LoVo (cell line): ENCODE results near the gene TMEM30B.
A peak's percentile ranks its signal among the peaks of the same experiment; 100 is the strongest.
"Not testable (repeated sequence)": the region's sequence is repeated elsewhere in the genome, so short reads cannot be mapped to it uniquely, and the experiment has no call there.

Experiments used
- DNase-seq: peaks from one replicate; pipeline ENCODE4 v3.0.0-alpha.2; 2016; ENCODE audit warnings: low spot score

TMEM30B gene, protein sequence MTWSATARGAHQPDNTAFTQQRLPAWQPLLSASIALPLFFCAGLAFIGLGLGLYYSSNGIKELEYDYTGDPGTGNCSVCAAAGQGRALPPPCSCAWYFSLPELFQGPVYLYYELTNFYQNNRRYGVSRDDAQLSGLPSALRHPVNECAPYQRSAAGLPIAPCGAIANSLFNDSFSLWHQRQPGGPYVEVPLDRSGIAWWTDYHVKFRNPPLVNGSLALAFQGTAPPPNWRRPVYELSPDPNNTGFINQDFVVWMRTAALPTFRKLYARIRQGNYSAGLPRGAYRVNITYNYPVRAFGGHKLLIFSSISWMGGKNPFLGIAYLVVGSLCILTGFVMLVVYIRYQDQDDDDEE

DNA sequence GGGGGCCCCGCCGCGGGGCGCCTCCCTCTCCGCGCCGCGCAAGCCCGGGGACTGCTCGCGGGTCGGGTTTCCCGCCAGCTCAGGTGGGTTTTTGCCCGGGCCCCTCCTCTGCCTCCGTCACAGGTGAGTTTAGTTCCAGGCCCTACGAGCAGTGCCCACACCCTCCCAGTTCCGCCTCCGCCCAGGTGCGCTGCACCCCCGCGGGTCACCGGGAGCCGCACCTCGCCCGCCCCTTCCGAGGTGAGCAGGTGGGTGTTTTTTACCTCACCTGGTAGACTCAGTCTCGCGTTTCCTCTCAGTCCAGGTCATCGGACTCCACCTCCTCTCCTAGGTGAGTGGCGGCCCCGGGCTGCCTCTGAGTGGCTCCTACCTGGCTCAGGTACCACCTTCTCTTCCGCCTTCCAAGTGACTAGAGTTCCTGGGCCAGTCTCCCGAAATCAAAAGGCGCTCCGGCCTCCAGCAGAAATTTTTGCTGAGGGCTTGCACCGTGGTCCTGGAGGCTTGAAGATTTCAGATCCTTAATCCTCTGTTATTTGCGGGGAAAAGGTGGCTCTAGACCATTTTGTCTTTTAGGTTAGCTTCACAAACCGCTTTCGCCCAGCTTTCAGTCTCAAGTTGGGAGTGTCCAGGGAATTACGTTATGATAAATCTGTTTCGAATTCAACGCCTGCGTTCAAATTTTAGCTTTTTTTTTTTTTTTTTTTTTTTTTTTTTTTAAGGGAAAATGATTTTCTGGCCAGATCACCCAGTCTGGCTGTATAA, at the start of gene TMEM30B:
TSS of gene TMEM30B (minus strand) at position 153 of the 762 bp plus-strand sequence. CDS start 191 bp downstream, outside the sequence.
- peak; percentile 66 for DNase-seq

DNA sequence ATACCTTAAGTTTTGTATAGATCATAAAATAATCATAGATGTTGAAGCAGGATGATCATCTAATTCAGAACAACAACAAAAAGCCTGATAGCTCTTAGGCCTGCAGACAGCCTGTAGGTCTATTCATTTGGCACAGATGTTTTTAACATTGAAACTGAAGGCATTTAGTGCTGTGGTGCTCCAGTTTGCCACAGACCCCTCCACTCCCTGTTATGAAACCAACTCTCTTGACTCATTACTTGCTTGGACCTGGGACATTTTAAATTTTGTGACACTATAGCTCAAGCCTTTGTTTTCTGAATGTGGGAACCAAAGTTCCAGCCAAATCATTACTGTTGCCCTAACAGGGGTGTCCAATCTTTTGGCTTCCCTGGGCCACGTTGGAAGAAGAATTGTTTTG, 49.4 kb upstream of the TMEM30B start:
- no peak for DNase-seq

DNA sequence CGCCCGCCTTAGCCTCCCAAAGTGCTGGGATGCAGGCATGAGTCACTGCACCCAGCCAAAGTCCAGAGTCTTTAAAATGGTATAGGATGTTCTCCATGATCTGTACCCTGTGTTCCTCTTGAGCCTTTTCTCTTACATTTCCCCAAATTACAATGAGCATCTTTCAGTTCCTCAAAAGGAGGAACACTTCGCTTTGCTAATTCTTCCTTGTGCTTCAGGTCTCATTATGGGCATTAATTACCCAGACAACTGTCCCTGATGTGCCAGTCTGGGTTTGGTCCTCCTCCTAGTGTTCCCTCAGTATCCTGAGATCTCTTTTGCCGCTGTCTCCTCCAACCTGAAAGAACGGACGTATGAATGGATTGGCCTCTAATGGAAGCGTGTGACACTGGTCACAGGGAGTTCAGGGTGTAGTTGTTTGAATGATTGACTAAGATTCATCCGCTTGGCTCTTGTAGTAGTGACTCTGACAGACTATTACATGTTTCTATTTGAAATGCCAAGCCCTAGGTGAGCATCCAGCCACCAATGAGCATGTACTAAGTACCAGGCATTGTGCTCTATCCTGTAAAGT, 48.4 kb upstream of the TMEM30B start:
- DNase-seq = no peak

DNA sequence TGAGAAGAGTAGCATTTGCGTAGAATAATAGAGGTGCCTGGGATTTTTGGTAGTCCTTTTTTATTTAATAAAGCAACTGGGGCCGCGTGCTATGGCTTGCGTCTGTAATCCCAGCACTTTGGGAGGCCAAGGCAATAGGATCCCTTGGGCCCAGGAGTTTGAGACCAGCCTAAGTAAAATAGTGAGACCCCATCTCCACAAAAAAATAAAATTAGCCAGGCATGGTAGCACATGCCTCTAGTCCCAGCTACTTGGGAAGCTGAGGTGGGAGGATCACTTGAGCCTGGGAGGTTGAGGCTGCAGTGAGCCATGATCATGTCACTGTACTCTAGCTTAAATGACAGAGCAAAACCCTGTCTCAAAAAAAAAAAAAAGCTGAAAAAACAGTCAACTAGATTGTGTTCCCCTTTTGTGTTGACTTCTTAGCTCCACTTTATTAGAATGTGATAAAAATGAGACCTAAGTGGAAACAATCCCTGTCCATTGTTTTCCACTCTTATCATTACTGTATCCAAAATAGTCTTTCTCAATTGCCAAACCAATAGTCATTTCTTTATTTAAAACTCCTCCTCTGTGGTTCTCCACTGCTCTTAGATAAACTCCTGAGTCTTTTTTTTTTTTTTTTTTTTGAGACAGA, 47.6 kb upstream of the TMEM30B start:
- DNase-seq = no peak

DNA sequence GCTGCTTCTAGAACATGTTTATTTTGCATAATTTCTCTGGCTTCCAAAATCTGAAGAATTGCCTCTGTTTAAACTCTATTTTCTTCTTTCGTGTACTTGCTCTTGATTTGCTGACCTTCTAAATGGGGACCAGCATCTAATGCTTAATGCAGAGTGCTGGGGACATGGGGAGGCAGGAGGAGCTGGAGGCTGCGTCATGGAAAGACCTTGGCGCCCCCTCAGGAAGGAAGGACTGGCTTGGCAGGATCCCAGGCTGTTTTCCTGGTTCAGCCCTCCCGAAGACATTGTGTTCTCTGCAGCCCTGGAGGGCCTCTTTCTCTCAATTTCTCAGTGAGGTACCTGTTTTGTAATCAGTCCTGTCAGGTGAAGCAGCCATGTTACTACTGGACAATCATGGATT, 45.7 kb upstream of the TMEM30B start:
- no peak for DNase-seq

DNA sequence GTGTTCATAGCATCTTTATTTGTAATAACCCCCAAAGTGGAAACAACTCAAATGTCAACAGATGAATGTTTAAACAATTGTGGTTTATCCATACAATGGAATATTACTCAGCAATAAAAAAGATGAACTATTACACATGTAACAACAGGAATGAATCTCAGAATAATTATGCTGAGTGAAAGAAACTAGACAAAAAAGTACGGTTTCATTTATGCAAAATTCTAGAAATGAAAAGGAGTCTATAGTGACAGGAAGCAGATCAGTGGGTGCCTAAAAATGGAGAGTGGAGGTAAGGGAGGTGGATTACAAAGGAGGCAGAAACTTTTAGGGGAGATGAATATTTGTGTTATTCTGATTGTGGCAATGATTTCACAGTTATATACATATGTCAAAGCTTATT, 45.0 kb upstream of the TMEM30B start:
- no peak for DNase-seq

DNA sequence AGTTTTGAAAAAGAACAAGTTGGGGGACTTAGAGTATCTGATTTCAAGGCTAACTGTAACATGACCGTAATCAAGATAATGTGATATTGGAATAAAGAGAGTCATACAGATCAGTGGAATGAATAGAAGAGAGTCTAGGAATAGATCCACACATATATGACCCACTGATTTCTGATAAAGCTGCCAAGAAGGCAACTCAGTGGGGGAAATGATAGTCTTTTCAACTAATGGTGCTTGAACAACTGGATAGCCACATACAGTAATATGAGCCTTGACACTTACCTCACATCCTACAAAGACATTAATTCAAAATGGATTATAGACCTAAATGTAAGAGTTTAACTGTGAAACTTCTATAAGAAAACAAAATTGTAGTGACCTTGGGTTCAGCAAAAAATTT, 44.0 kb upstream of the TMEM30B start:
- DNase-seq = no peak

DNA sequence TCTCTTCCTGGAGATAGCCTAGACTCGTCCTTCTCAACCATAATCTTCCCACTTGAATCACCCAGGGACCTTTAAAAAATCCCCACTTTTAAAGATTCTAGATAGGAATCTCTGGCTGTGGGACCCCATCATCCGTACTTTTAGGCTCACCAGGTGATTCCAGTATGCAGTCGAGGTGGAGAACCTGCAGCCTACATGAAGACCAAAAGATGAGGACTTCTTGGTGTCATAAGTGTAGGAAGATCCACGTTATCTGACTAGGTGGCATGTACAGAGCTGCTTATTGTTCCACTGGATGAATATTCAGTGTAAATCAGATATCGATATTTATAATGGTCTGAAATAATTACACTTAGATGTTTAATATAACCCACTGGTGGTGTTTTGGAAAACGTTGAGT, 42.8 kb upstream of the TMEM30B start:
- DNase-seq = no peak

DNA sequence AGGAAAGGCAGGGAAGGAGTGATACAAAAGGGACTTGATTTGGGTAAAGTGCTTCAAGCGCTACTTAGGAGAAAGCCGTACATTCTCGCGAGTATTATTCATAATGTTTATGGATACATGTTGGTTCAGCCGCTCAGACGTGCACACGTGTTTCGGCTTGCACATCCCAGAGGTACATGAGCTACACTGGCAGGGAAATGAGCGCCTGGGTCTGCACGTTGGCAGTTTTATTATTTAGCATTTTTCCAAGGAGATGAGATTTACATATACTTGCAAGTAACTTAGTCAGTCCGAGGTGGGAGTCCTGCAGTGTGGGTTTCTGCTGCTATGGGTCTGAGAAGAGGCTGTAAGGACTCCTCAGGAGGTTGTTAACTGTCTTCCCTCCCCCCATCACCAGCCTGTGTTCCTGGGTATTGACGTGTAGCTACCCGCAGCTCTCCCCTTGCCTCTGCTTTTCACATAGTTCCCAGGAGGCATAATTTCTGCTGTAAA, 41.7 kb upstream of the TMEM30B start:
- peak; percentile 50 for DNase-seq

DNA sequence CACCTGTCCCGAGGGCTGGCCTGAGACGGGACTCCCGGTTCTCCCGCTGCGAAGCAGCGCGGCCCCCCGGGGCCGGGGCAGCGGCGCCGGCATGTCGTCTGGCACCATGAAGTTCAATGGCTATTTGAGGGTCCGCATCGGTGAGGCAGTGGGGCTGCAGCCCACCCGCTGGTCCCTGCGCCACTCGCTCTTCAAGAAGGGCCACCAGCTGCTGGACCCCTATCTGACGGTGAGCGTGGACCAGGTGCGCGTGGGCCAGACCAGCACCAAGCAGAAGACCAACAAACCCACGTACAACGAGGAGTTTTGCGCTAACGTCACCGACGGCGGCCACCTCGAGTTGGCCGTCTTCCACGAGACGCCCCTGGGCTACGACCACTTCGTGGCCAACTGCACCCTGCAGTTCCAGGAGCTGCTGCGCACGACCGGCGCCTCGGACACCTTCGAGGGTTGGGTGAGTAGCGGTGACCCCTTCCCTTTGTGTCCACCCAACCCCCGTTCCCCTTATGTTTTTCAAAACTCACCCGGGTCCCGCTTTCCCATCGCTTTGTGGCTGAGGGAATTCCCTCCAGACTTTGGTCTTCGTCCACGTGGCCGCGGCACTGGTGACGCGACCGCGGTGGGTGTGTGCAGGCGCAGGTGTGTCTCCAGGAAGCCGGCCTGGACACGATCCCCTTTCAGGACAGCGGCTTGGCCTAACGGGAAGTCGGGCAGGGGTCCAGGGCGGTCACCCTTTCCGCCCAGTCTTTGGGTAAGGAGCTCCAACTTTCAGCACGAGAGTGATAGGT, 41.1 kb upstream of the TMEM30B start:
- peak; percentile 53 for DNase-seq

DNA sequence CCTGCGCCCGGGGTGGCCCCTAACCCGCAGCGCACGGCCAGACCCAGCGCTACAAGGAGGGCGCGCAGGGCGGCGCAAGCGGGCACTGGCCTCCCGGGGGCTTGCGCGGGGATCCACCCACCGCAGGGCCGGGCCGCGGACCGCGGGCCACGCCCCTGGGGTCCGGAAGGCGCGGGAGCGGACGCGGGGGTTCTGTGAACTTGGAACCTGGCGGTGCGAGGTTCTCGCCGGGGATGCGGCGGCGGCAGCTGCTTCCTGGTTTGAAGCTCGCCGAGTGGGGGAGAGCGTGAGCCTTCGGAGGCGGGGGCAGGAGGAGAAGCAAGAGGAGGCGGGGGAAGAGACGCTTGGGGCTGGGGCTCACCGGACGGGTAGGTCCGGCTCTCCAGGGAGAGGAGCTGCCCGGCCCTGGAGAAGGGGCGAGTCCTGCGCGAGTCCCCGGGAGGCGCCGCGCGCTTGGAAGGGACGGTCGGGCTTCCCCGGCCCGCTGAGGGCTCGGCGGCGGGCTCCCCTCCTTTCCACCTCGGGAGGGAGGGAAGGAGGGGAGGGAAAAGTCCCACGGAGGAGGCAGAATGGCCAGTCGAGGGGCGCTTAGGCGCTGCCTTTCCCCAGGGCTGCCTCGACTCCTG, 40.4 kb upstream of the TMEM30B start, which contains the start of gene PRKCH:
TSS of gene PRKCH (plus strand) at position 195 of the 626 bp plus-strand sequence. CDS start 523 bp downstream, outside the sequence.
- peak; percentile 66 for DNase-seq

DNA sequence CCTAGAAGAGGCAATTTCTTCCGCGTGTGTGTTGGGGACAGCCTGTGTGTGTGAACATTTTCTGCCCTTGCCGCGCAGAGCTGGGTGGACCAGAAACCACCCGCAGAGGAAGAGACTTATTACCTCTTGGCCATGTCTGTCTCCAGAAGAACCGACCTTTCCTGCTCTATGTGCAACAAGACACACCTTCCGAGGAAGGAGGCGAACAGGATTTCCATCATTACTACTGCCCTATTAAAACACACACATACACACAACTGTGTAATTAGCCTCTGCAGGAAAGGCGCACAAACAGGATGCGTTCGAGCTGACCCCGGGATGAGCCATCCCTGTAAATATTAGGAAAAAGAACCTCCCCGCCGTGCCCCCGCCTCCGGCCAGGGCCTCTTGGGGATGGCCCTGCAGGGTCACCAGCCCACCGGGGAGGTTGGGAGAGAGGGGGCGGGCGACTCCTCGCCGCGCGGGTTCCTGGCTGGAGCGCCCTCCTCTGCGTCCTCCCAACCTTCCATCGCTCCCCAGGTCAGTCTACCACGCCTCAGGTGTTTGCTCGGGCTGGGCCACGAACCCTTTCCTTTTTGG, 39.8 kb upstream of the TMEM30B start:
- no peak for DNase-seq

DNA sequence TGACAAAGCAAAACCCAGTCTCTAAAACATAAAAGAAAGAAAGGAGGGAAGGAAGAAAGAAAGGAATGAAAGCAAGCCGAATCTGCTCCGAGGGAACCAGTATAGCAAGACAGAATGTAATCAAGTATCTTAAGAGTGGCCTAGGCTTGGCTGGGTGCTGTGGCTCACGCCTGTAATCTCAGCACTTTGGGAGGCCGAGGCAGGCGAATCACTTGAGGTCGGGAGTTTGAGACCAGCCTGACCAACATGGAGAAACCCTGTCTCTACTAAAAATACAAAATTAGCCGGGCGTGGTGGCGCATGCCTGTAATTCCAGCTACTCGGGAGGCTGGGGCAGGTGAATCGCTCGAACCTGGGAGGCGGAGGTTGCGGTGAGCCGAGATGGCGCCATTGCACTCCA, 39.0 kb upstream of the TMEM30B start:
- not testable (repeated sequence) for DNase-seq

DNA sequence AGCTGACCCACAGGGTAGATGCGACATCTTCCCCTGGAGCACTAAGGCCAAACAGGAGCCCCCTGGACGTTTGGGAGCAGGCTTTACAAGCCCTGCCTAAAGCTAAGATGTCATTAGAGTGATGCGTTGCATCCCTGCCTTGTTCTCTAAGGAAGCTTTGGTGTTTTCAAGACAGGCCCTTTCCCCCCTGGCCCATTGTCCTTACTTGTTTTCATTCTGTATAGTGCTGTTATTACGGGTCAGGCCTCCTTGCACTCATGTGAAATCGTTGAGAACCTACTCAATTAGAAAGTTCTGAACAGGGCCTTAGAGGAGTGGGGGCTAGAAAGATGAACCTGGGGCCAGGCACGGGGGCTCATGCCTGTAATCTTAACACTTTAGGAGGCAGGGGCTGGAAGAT, 38.6 kb upstream of the TMEM30B start:
- no peak for DNase-seq

DNA sequence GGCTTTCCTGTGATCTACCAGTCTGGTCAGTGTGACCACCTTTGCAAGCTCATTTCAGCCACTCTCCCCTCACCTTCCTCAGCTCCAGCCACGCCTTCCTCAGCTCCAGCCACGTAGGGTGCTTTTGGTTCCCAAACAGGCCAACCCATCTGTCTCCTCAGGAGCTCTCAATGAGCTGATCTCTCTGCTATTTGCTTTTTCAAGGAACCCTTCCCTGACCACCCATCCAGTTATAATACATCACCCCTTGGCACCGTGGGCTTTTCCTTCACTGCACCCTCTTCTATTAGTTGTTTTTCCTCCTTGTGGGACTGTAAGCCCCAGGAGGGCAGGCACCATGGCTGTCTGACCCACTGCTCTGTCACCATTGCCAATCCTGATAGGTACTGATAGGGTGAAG, 37.9 kb upstream of the TMEM30B start:
- no peak for DNase-seq

DNA sequence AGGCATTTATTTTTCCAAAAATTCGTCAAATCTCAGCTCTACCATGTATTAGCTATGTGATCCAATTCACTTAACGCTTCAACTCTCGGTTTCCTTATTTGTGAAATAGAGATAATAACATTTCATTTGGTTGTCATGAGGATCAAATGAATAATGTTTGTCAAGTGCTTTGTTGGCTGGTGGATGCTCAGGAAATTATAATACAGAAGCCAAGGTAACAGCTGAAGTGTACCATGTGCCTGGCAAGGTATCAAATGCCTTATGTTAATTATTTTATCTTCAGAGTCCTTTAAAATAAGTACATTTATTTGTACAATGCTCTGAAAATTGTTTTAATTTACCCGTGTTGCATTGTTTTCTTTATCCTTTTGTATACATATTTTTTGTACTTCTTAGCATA, 34.2 kb upstream of the TMEM30B start:
- DNase-seq = no peak

DNA sequence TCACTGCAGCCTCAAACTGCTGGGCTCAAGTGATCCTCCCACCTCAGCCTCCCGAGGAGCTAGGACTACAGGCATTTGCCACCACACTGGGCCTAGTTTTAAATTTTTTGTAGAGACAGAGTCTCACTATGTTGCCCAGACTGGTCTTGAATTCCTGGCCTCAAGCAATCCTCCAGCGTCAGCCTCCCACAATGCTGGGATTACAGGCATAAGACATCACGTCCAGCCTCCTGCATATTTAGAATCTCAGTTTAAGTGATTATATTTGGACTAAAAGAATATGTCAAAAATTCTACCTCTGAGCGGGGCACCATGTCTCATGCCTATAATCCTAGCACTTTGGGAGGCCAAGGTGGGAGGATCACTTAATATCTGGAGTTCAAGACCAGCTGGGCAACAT, 27.6 kb upstream of the TMEM30B start:
- DNase-seq = not testable (repeated sequence)

DNA sequence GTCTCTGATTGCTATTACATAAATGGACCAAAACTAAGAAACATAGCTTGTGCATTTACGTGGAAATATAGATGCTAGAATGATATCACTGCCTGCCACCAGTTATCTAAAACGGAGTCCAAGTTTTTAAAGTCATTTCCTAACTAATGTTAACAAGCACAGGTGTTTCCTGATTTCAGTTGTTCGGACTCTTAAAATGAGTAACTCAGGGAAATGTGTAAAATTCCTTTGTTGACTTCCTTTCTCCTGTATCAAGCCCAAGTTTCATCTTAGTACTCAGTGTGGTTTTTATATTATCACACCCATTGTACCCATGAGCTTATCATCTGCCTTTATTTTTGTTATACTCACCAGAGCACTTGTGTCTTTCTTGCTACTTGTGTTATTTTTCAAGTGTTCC, 27.1 kb upstream of the TMEM30B start:
- no peak for DNase-seq

DNA sequence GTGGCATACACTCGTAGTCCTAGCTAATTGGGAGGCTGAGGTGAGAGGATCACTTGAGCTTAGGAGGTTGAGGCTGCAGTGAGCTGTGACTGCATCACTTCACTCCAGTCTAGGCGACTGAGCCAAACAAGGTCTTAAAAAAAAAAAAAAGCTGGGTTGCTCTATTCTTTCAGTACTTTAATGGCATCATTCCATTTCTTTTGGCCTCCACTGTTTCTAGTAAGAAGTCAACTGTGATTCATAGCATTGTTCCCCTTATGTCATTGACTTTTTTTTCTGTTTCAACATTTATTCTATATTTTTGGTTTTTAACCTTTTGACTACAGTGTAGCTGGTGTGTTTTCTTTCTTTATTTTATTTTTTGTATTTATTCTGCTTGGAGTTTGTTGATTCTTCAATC, 23.6 kb upstream of the TMEM30B start:
- DNase-seq = no peak

DNA sequence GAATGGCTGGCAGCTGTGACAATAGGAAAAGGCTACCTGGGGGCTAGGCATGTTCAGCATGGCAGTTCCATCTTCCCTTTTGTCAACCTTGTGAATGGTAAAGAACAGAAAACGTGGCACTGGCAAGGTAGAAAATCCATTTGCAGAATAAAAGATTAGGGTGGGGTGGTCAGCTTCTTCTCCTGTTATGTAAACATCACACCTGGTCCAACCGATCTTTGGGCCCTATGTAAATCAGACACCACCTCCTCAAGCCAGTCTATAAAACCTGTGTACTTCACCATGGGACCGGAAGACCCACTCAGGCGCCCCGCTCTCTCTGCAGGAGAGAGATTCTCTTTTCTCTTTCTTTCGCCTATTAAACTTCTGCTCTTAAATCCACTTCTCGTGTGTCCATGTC, 19.6 kb upstream of the TMEM30B start:
- no peak for DNase-seq

DNA sequence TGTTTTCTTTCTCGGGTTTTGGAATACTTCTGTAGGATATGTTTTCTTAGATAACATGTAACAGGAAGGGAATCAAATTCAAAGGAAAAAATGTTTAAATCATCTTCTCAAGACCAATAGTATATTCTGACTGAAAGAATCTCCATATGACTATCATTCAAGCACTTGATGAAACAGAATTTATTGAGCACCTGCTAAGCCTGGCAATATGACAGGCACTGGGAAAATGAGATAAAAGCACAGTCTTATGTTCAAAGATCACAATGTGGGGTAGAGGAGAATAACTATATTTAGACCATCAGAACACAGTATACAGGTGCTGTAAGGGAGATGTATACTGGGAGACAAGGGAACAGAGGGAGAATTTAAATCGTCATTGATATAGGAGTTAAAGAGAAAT, 19.1 kb upstream of the TMEM30B start:
- no peak for DNase-seq
